ENCODE measurements around the gene UXS1. TPM values are rescaled to one million over a fixed set of nuclear protein-coding genes. Genes with fewer than 3 reads are reported as not detected.

The UXS1 gene
- total RNA-seq, 4 donors from 2014 or later, result 23.5 to 40.4 (median 33.1) TPM

GRCh38 chr2:106144621-106145331 is 49.3 kb downstream of the UXS1 start:
- TF ChIP-seq POLR2A (IDR thresholded peaks at IDR 0.05) (no peak), CTCF (IDR thresholded peaks at IDR 0.05) (no peak)
- no peaks in the 10 kb centered on the region for H3K27me3 ChIP-seq
- H3K27ac ChIP-seq, result no peak overlapping the region
- H3K36me3 ChIP-seq, result peaks cover 0 to 18% (median 0%) of the 10 kb centered on the region in 3 donors
- intact Hi-C loops (cut with DNase I), result no loop called here
- 82 to 86% methylated on average over 19 to 20 of the region's 21 CpGs for WGBS, 2 donors
- no peak overlapping the region for H3K4me3 ChIP-seq
- H3K9me3 ChIP-seq, result no peaks in the 10 kb centered on the region
- peaks cover 2 to 50% (median 5%) of the 10 kb centered on the region in 3 donors for H3K4me1 ChIP-seq
- DNase-seq, result no peak

- no peak for TF ChIP-seq CTCF (IDR thresholded peaks at IDR 0.05)
- TF ChIP-seq POLR2A (IDR thresholded peaks at IDR 0.05), result no peak
- intact Hi-C loops (cut with DNase I), result no loop called here
- Histone ChIP-seq H3K4me1 (peaks cover 7 to 61% (median 9%) of the 10 kb centered on the region in 3 donors), H3K27me3 (no peaks in the 10 kb centered on the region), H3K27ac (peak overlapping the region in 1 of 4 donors; percentile 32), H3K36me3 (peaks cover 0 to 12% (median 0%) of the 10 kb centered on the region in 3 donors), H3K9me3 (no peaks in the 10 kb centered on the region), H3K4me3 (no peak overlapping the region)
- WGBS, 2 donors, result 47 to 66% methylated on average over 7 of the region's 7 CpGs
- no peak for DNase-seq
These were observed 50.4 kb downstream of the UXS1 start for GRCh38 chr2:106143495-106144215.

- no peak for DNase-seq
- Histone ChIP-seq H3K9me3 (no peaks in the 10 kb centered on the region), H3K4me1 (peaks cover 7 to 68% (median 9%) of the 10 kb centered on the region in 3 donors), H3K4me3 (no peak overlapping the region), H3K36me3 (peaks cover 0 to 22% (median 0%) of the 10 kb centered on the region in 3 donors), H3K27me3 (no peaks in the 10 kb centered on the region), H3K27ac (no peak overlapping the region)
- intact Hi-C loops (cut with DNase I), result no loop called here
- 79 to 87% methylated on average over 3 of the region's 3 CpGs for WGBS, 2 donors
- no peak for TF ChIP-seq POLR2A (IDR thresholded peaks at IDR 0.05)
These were observed 51.4 kb downstream of the UXS1 start for GRCh38 chr2:106142683-106143082.

- Histone ChIP-seq H3K27me3 (no peaks in the 10 kb centered on the region), H3K36me3 (peaks cover 0 to 22% (median 0%) of the 10 kb centered on the region in 3 donors), H3K4me1 (peaks cover 7 to 62% (median 9%) of the 10 kb centered on the region in 3 donors), H3K27ac (peak overlapping the region in 1 of 4 donors; percentile 82), H3K9me3 (no peaks in the 10 kb centered on the region), H3K4me3 (no peak overlapping the region)
- WGBS, 2 donors, result 60 to 65% methylated on average over 2 of the region's 2 CpGs
- TF ChIP-seq POLR2A (IDR thresholded peaks at IDR 0.05) (no peak), CTCF (IDR thresholded peaks at IDR 0.05) (no peak)
- intact Hi-C loops (cut with DNase I), result no loop called here
- no peak for DNase-seq
These were observed 53.2 kb downstream of the UXS1 start for GRCh38 chr2:106140913-106141312.

- Histone ChIP-seq H3K4me1 (peaks cover 7 to 62% (median 9%) of the 10 kb centered on the region in 3 donors), H3K4me3 (no peak overlapping the region), H3K36me3 (peaks cover 0 to 21% (median 0%) of the 10 kb centered on the region in 3 donors), H3K9me3 (no peaks in the 10 kb centered on the region), H3K27ac (peak overlapping the region in 2 of 4 donors; percentile 33 to 82), H3K27me3 (no peaks in the 10 kb centered on the region)
- no peak for DNase-seq
- 59 to 86% methylated on average over 5 to 6 of the region's 6 CpGs for WGBS, 2 donors
- intact Hi-C loops (cut with DNase I), result no loop called here
- TF ChIP-seq POLR2A (IDR thresholded peaks at IDR 0.05) (no peak), CTCF (IDR thresholded peaks at IDR 0.05) (no peak)
These were observed 54.0 kb downstream of the UXS1 start for GRCh38 chr2:106140113-106140512.
